Endothelial cell of umbilical vein (primary cell): ENCODE results near the gene OPRD1. TPM values are rescaled to one million over a fixed set of nuclear protein-coding genes. Genes with fewer than 3 reads are reported as not detected.

Source experiments
- BruUV-seq: library from RNA; stranded (reverse); fragments of 400-500 nt; replicated peaks from 2 replicates; lab custom pipeline; 2021; lab: Mats Ljungman, UMichigan
- CTCF ChIA-PET: fragments of 300-600, 350-600 bp; sonication (Branson Sonifier 250); formaldehyde crosslinking; loops from one replicate; lab custom pipeline; 2021; ENCODE audit warnings: antibody characterized with exemption, inconsistent platforms; lab: Charles Lee
- POLR2A ChIA-PET: fragments of 300-600, 350-600 bp; sonication (Branson Sonifier 250); formaldehyde crosslinking; loops from one replicate; lab custom pipeline; 2021; ENCODE audit warnings: antibody characterized with exemption, inconsistent platforms; lab: Charles Lee
- DNase-seq: peaks from one replicate; pipeline ENCODE4 v3.0.0-alpha.2; 2011; ENCODE audit warnings: low read depth, low spot score
- FAIRE-seq: peaks from 2 replicates; lab custom pipeline; 2011; peaks lifted over from hg19 to GRCh38; lab: Jason Lieb, UNC
- H2AFZ ChIP-seq: 2 replicates; pipeline ENCODE4 v1.6.0; 2012; ENCODE audit warnings: low read depth, low read length, control low read depth, inconsistent platforms
- H3K27ac ChIP-seq: 2 replicates; pipeline ENCODE4 v1.5.1; 2011; ENCODE audit warnings: low read depth, mild to moderate bottlenecking, control low read depth, low read length, moderate library complexity; ENCODE audit not compliant: insufficient read depth
- H3K27me3 ChIP-seq, 2 experiments: 2 replicates each; pipeline versions ENCODE4 v1.6.0 to v1.6.1; 2011; ENCODE audit warnings: low read length in 2 of 2, mixed read lengths in 1 of 2; ENCODE audit not compliant: control insufficient read depth in 2 of 2, insufficient read depth in 2 of 2
- H3K36me3 ChIP-seq, 2 experiments: 2 replicates in 1 of 2; 3 replicates in 1 of 2; pipeline ENCODE4 v1.5.1; 2011; ENCODE audit warnings: low read length in 2 of 2, mild to moderate bottlenecking in 1 of 2, moderate library complexity in 1 of 2; ENCODE audit not compliant: control insufficient read depth in 2 of 2, insufficient read depth in 2 of 2; ENCODE audit errors: extremely low read depth in 1 of 2
- H3K4me1 ChIP-seq: 3 replicates; pipeline ENCODE4 v1.5.1; 2011; ENCODE audit warnings: mild to moderate bottlenecking, low read length; ENCODE audit not compliant: control insufficient read depth, insufficient read depth; ENCODE audit errors: extremely low read depth
- H3K4me2 ChIP-seq: 2 replicates; pipeline ENCODE4 v1.6.1; 2011; ENCODE audit warnings: low read length, control low read depth, mixed read lengths; ENCODE audit not compliant: insufficient read depth
- H3K4me3 ChIP-seq, 3 experiments: fragments of 200-600 bp in 1 of 3; sonication (generic), shearing (Covaris generic) in 1 of 3; replicated peaks in 1 of 3; 2 replicates each; pipeline ENCODE4 v1.5.1; 2011 to 2016; ENCODE audit warnings: control low read depth in 3 of 3, low read length in 3 of 3, mild to moderate bottlenecking in 2 of 3, inconsistent platforms in 1 of 3, low read depth in 1 of 3, moderate library complexity in 1 of 3; ENCODE audit not compliant: insufficient read depth in 1 of 3
- H3K79me2 ChIP-seq: 2 replicates; pipeline ENCODE4 v1.6.0; 2012; ENCODE audit warnings: low read length, inconsistent platforms; ENCODE audit not compliant: control insufficient read depth, insufficient read depth
- H3K9ac ChIP-seq: replicated peaks from 2 replicates; pipeline ENCODE3; 2011; ENCODE audit warnings: low read length, control low read depth; ENCODE audit not compliant: insufficient read depth; ENCODE audit errors: extremely low read depth
- H3K9me1 ChIP-seq: replicated peaks from 3 replicates; pipeline ENCODE4 v1.6.0; 2011; ENCODE audit warnings: mild to moderate bottlenecking, low read length; ENCODE audit not compliant: control insufficient read depth, insufficient read depth; ENCODE audit errors: extremely low read depth
- H3K9me3 ChIP-seq: replicated peaks from 2 replicates; pipeline ENCODE4 v1.5.1; 2012; ENCODE audit warnings: low read length, inconsistent platforms; ENCODE audit not compliant: control insufficient read depth, insufficient read depth
- H4K20me1 ChIP-seq: replicated peaks from 2 replicates; pipeline ENCODE3; 2011; ENCODE audit warnings: mild to moderate bottlenecking, low read length; ENCODE audit not compliant: control insufficient read depth, insufficient read depth; ENCODE audit errors: extremely low read depth
- CTCF ChIP-seq, 2 donors: IDR thresholded peaks; 1 replicate in 1 of 2; 2 replicates in 1 of 2; pipeline ENCODE4 v1.5.1; 2011; ENCODE audit warnings: low read length in 2 of 2, mild to moderate bottlenecking in 2 of 2, moderate library complexity in 2 of 2, control low read depth in 1 of 2, inconsistent platforms in 1 of 2, low read depth in 1 of 2; ENCODE audit not compliant: insufficient read depth in 1 of 2; ENCODE audit errors: extremely low read depth in 1 of 2
- EZH2 ChIP-seq: IDR thresholded peaks from 2 replicates; pipeline ENCODE4 v1.6.1; 2012; ENCODE audit warnings: borderline replicate concordance, low read depth, mild to moderate bottlenecking, moderate library complexity, low read length, inconsistent platforms; ENCODE audit not compliant: severe bottlenecking
- FOS ChIP-seq: IDR thresholded peaks from 2 replicates; pipeline ENCODE4 v1.6.1; 2011; ENCODE audit warnings: mild to moderate bottlenecking, low read length, moderate library complexity, borderline replicate concordance; ENCODE audit not compliant: insufficient read depth
- GATA2 ChIP-seq: IDR thresholded peaks from 2 replicates; pipeline ENCODE4 v1.7.0; 2011; ENCODE audit warnings: low read depth, mild to moderate bottlenecking, moderate library complexity, mixed read lengths, low read length; ENCODE audit not compliant: insufficient read length, insufficient read depth
- JUN ChIP-seq: IDR thresholded peaks from 2 replicates; pipeline ENCODE4 v1.6.1; 2011; ENCODE audit warnings: borderline replicate concordance, low read depth; ENCODE audit not compliant: insufficient read length, insufficient read depth
- MAX ChIP-seq: IDR thresholded peaks from 2 replicates; pipeline ENCODE4 v1.6.1; 2011; ENCODE audit not compliant: insufficient read depth, insufficient read length
- MYC ChIP-seq: IDR thresholded peaks from one replicate; pipeline ENCODE4 v1.6.1; 2011; ENCODE audit warnings: mild to moderate bottlenecking, low read depth, low read length
- POLR2A ChIP-seq: IDR thresholded peaks from 2 replicates; pipeline ENCODE4 v1.6.1; 2012; ENCODE audit warnings: low read depth, mild to moderate bottlenecking, control low read depth, low read length
- POLR2AphosphoS5 ChIP-seq: IDR thresholded peaks from 2 replicates; pipeline ENCODE4 v1.6.1; 2012; ENCODE audit warnings: low read depth, mild to moderate bottlenecking, control low read depth, low read length, moderate library complexity; ENCODE audit not compliant: insufficient read depth
- dilution Hi-C: fragments of 300-500 bp; cut with MboI; formaldehyde crosslinking; loops from one replicate; pipeline ENCODE4 v1.15.0; 2019; ENCODE audit warnings: low sequenced_read_pairs; ENCODE audit not compliant: extremely low pct_ligation_motif_present
- intact Hi-C: fragments of 100-400 bp; cut with micrococcal nuclease; formaldehyde crosslinking; loops from one replicate; pipeline ENCODE4 v1.10.0; 2022
- polyA plus RNA-seq, 4 experiments: library from polyadenylated mRNA; depleted of rRNA in 3 of 4; stranded (reverse) in 3 of 4; unstranded in 1 of 4; fragments of >200 nt; gene quantifications; 2 replicates each; pipeline versions ENCODE4 v1.2.1 to v1.2.3, GENCODE V29; 2011 to 2012; ENCODE audit warnings: missing spikeins in 1 of 4
- total RNA-seq: library from RNA; stranded (reverse); gene quantifications from 2 replicates; pipeline ENCODE4 v1.2.3, GENCODE V29; 2021

OPRD1 gene
- total and polyA plus RNA-seq, 2 donors (not counting 3 experiments of a cell fraction or from before 2014, with no cell fraction given) = not detected

- H3K9me1 ChIP-seq = no peaks in the 10 kb centered on the region
- intact Hi-C loops = no loop called here
- no peak overlapping the region for H3K27ac ChIP-seq
- H4K20me1 ChIP-seq = no peaks in the 10 kb centered on the region
- no peak overlapping the region for H3K9ac ChIP-seq
- dilution Hi-C loops = no loop called here
- no TSS peak for BruUV-seq
- H3K36me3 ChIP-seq = no peaks in the 10 kb centered on the region
- no peaks in the 10 kb centered on the region for H3K27me3 ChIP-seq
- TF ChIP-seq GATA2 (no peak), FOS (no peak), POLR2A (no peak), EZH2 (no peak), MYC (no peak), JUN (no peak), CTCF (IDR thresholded peaks at IDR 0.05; ENCODE audit: extremely low read depth in 1 of 2, insufficient read depth in 1 of 2, low read depth in 1 of 2, low read length in 2 of 2) (no peak), POLR2AphosphoS5 (no peak), MAX (no peak)
- no peaks in the 10 kb centered on the region for H3K9me3 ChIP-seq
- no peak for DNase-seq
- no peak for FAIRE-seq
- ChIA-PET POLR2A (no interaction called here), CTCF (interaction anchor here (0.6 to 1.1 kb wide), 2 partner anchors 9 to 99 kb away, joined by 3 to 4 read pairs; no protein-coding TSS in a partner anchor)
- no peaks in the 10 kb centered on the region for H3K79me2 ChIP-seq
- no peak overlapping the region for H2AFZ ChIP-seq
- H3K4me3 ChIP-seq = no peak overlapping the region
- H3K4me1 ChIP-seq = no peaks in the 10 kb centered on the region
- H3K4me2 ChIP-seq = no peak overlapping the region
Observed at GRCh38 chr1:28778021-28778420, 33.9 kb upstream of the OPRD1 start.
